ENCODE data around the gene ZBTB20.
"Not testable (repeated sequence)": the region's sequence is repeated elsewhere in the genome, so short reads cannot be mapped to it uniquely, and the experiment has no call there.

ZBTB20 gene

GRCh38 chr3:115146418-115147328 is at the start of gene ZBTB20:
Gene ZBTB20, minus strand, starts transcription at chr3:115147288.
- peak; percentile 39 for DNase-seq (ENCODE audit: low read depth, low spot score)

GRCh38 chr3:115194476-115194875 is 47.4 kb upstream of the ZBTB20 start:
- no peak for DNase-seq (ENCODE audit: low read depth, low spot score)

DNA sequence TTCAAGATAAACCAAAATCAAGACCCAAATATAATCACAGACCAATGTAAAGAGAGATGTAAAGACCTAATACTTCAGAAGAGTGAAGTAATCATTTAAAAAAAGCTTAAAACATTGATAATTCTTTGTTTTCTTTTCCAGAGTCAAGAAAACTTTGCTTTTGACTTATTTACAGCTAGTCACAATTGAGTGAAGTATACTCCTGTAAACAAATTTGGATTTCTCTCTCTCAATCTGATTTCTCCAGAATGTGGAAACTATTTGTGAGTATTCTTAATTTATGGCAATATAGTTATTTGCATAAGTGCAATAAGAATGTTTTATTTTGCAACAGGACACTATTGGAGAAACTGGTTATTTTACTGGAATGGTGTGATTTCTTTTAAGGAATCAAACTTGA is 43.7 kb upstream of the ZBTB20 start:
- DNase-seq (ENCODE audit: low read depth, low spot score), result no peak

- DNase-seq (ENCODE audit: low read depth, low spot score), result no peak
Observed at GRCh38 chr3:115187149-115187757, 40.2 kb upstream of the ZBTB20 start.

- no peak for DNase-seq (ENCODE audit: low read depth, low spot score)
Observed at GRCh38 chr3:115186351-115187148, 39.5 kb upstream of the ZBTB20 start.

DNA sequence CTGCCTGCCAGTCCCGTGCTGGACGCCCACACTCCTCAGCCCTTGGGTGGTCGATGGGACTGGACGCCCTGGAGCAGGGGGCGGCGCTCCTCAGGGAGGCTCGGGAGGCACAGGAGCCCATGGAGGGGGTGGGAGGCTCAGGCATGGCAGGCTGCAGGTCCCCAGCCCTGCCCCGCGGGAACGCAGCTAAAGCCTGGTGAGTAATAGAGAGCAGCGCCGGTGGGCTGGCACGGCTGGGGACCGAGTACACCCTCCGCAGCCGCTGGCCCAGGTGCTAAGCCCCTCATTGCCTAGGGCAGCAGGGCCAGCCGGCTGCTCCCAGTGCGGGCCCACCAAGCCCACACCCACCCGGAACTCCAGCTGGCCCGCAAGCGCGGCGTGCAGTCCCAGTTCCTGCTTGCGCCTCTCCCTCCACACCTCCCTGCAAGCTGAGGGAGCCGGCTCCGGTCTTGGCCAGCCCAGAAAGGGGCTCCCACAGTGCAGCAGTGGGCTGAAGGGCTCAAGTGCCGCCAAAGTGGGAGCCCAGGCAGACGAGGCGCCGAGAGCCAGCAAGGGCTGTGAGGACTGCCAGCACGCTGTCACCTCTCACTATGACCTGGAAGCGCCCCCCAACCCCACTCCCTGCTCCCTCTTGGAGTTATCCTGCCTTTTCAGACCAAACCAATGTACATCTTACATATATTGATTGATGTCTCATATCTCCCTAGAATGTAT is 37.9 kb upstream of the ZBTB20 start:
- not testable (repeated sequence) for DNase-seq (ENCODE audit: low read depth, low spot score)

DNA sequence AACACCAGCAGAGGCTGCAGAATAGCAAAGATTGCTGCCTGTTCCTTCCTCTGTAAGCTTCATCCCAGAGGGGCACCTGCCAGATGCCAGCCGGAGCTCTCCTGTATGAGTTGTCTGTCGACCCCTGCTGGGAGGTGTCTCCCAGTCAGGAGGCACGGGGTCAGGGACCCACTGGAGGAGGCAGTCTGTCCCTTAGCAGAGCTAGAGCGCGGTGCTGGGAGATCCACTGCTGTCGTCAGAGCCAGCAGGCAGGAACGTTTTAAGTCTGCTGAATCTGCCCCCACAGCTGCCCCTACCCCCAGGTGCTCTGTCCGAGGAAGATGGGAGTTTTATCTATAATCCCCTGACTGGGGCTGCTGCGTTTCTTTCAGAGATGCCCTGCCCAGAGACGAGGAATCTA is 31.8 kb upstream of the ZBTB20 start:
- DNase-seq (ENCODE audit: low read depth, low spot score), result not testable (repeated sequence)

DNA sequence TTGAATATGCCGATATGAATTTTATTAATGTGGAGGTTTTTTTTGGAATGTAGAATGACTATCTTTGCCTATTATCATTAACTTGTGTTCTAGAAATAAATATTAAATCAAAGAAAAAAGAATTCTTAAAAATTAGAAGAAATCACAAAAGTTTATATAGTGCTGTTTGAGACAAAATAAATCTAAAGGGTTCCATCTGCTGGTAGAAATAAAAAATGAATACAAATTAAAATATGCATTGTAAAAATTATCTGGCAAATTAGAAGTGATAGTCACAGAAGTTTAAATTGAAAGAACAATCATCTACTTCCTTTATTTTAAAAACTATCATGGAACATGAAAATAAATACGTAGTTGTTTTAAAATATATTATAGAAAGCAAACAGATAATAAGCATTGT is 22.7 kb upstream of the ZBTB20 start:
- no peak for DNase-seq (ENCODE audit: low read depth, low spot score)

DNA sequence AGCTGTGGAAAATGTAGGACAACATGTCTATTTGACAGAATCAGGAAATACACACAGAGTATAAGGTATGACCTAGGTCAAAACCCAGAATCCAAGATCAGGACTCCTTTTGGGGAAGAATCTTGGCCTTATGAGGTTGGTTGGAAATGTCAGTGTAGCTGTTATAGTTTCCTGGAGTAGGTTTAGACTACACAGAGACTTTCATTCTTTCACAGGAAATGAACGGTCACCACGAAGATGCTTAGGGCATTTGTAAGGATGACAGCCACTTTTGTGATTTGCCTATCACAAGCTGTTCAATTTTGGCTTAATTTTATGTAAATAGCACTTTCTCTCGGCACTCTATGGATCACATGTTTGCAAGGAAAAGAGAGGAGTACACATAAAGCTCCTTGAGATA is 18.6 kb upstream of the ZBTB20 start:
- no peak for DNase-seq (ENCODE audit: low read depth, low spot score)

DNA sequence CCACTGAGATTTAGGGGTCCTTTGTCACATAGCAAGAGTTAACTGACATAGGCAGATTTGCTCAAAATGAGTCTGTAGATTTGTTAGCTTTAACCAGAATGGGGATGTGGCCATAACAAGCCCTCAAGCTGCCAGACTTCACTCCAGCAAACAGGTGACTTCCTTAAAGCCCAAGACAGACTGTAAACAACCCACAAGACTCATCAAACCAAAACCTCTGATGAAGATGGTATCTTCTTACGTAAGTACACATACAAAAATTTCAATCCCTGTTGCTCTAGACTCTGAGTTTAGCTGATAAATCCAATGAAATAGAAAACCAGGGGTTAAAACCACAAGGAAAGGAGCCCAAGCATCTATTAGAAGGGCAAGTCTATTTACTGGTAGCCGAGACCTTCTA is 18.2 kb upstream of the ZBTB20 start:
- DNase-seq (ENCODE audit: low read depth, low spot score), result no peak

GRCh38 chr3:115164374-115165221 is 17.5 kb upstream of the ZBTB20 start:
- DNase-seq (ENCODE audit: low read depth, low spot score), result no peak

DNA sequence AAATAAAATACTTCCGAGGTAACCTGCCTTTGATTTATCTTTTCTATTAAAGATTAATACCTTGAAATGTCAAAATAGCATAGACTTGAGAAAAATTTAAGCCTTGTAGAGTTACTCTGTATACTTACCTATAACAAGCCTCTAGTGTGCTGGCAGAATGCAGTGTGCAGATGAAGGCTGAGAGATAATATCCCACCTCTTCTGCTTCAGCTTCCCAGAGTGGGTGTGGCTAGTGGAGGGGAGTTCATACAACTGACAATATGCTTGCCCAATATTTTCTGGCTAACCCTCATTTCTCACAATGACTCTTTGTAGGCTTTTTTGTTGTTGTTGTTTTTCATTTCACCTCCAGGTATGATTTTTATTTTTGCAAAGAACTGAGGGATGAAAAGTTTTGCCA is 15.7 kb upstream of the ZBTB20 start:
- DNase-seq (ENCODE audit: low read depth, low spot score), result no peak

DNA sequence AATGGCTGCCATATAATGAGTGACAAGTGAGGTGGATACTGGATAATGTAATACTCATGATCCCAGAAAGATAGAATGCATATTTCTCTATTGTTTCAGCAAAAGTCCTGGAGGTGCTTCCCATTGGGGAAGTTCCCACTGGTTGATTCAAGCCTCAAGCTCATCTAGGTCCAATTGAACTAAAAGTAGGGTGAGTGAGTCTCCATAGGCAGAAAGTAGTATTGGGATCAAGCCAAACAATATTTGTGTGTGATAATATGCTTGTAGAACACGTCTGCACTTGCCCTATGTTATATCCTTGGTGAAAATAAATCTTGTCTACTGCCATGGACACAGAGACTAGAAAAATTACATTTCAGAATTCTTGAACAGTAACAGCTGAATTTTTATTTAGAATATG is 14.8 kb upstream of the ZBTB20 start:
- no peak for DNase-seq (ENCODE audit: low read depth, low spot score)

DNA sequence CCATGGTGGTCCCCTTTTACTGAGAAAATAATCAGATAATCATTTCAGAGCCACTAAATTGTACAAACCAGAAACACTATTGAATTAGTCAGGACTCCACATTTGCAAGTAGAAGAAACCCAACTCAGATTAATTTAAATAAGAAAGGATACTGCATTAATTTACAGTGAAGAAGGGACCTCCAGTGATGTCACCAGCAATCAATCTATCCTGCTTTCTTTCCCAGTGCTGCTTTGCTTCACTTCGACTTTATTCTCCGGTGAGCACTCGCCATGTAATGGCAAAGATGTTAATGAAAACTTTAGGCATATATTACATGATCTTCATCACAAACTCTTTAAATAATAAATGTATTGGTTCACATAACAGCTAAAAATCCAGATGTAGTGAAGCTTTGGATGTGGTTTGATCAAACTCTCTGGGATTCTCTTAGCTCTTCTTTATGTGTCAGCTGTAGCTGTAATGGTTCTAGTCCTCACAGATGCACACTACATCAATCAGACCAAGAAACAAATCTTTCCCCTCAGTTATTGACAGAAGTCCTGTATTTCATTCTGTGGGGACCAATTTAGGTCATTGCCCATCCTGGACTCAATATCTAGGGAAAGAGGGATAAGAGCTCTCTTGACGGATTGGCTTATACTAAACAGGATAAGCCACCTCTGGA is 14.2 kb upstream of the ZBTB20 start:
- no peak for DNase-seq (ENCODE audit: low read depth, low spot score)

- no peak for DNase-seq (ENCODE audit: low read depth, low spot score)
Observed at GRCh38 chr3:115160295-115160694, 13.2 kb upstream of the ZBTB20 start.

DNA sequence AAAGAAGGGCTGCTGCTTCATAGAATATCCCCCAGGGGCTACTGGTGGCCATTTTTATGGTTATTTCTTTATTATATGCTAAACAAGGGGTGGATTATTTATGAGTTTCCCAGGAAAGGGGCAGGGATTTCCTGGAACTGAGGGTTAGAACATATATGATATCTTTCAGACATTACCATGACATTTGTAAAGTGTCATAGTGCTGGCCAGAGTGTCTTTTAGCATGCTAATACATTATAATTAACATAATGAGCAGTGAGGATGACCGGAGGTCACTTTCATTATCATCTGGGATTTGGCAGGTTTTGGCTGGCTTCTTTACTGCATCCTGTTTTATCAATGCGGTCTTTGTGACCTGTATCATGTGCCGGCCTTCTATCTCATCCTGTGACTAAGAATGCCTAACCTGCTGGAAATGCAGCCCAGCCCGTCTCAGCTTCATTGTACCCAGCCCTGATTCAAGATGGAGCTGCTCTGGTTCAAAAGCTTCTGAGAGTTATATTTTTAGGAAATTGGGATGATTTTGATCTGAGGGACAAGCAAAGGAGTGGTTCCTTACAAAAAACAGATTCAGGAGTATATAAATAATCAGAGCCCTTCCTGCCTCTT is 9.1 kb upstream of the ZBTB20 start:
- DNase-seq (ENCODE audit: low read depth, low spot score), result no peak

DNA sequence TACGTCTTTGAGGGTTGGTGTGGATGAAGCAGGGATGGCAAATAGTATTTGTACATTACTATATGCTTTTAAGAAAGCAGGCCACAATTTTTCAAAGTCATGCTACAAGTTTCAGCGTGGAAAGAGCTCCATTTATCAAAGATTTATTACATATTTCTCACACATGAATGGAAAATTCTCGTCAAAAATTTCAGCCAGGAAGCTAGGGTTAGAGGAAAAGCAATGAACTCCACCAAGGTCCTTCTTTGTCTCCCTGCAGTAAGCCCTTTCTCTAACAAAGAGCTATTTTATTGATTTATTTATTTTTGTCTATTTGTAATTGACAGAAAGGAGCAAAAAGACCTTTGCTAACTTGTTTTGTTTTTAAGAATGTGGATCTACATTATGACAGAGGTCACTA is 7.5 kb upstream of the ZBTB20 start:
- no peak for DNase-seq (ENCODE audit: low read depth, low spot score)

DNA sequence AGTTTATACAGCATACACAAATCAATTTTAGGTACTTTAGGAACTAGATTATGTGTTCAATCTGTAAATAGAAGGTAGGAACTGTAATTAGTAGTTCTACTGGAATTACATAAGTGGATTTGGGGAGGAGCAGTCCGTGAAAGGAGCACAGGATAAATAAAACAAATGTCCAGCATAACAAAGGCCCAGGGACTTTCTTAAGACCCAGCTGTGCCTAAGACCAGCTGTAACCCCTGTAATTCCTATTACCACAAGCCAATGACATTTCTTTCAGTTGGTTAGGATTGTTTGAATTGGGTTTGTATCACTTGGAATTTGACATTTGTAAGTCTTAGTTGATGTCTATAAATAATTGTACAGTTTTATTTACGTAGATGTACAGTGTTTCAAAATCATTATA is 4.8 kb upstream of the ZBTB20 start:
- no peak for DNase-seq (ENCODE audit: low read depth, low spot score)

- DNase-seq (ENCODE audit: low read depth, low spot score), result no peak
Observed at GRCh38 chr3:115148142-115148790, 1.2 kb upstream of the ZBTB20 start.
